K562 (cell line): ENCODE results near the gene PSD2. TPM values are rescaled to one million over a fixed set of nuclear protein-coding genes. Genes with fewer than 3 reads are reported as not detected.

ENCODE experiments used
- ATAC-seq: fragments of 200-7000 bp; cut with Tn5 transposase; 3 replicates; pipeline ENCODE4 v1.9.1; 2020; ENCODE audit warnings: moderate library complexity
- BruUV-seq: library from RNA; stranded (reverse); fragments of 400-500 nt; replicated peaks from 2 replicates; lab custom pipeline; 2021; lab: Mats Ljungman, UMichigan
- CTCF ChIA-PET: fragments of 300-600 bp; formaldehyde crosslinking; extraction: SDS; loops from one replicate; lab custom pipeline; 2021; ENCODE audit warnings: low intra/inter-chr PET ratio; lab: Yijun Ruan, JAX
- POLR2A ChIA-PET: fragments of 300-600, 350-650 bp; sonication (Branson Sonifier 250); formaldehyde crosslinking; extraction: SDS; loops from one replicate; lab custom pipeline; 2021; ENCODE audit warnings: antibody characterized with exemption, inconsistent platforms; lab: Yijun Ruan, JAX
- DNase-seq, 4 experiments: peaks; one replicate each; pipeline versions ENCODE4 v3.0.0 to v3.0.0-alpha.2; 2011 to 2018; ENCODE audit warnings: low spot score in 3 of 4, mixed read lengths in 3 of 4; ENCODE audit errors: extremely low read depth in 1 of 4
- FAIRE-seq: peaks from 2 replicates; lab custom pipeline; 2011; peaks lifted over from hg19 to GRCh38; lab: Jason Lieb, UNC
- H2AFZ ChIP-seq: 2 replicates; pipeline ENCODE4 v1.6.0; 2011; ENCODE audit warnings: low read depth, low read length, control low read depth, inconsistent platforms
- H3K27ac ChIP-seq: fragments of 200-600 bp; 3 replicates; pipeline ENCODE4 v1.8.0; 2011; ENCODE audit warnings: low read depth, mild to moderate bottlenecking, control low read depth, inconsistent platforms, low read length, moderate library complexity, mixed read lengths; ENCODE audit errors: extremely low read depth
- H3K27me3 ChIP-seq, 2 experiments: fragments of 300-600 bp in 1 of 2; 2 replicates in 1 of 2; 3 replicates in 1 of 2; pipeline versions ENCODE4 v1.6.0 to v1.8.0; 2011; ENCODE audit warnings: inconsistent platforms in 2 of 2, low read length in 2 of 2, mild to moderate bottlenecking in 1 of 2, mixed read lengths in 1 of 2, moderate library complexity in 1 of 2; ENCODE audit not compliant: control insufficient read depth in 2 of 2, insufficient read depth in 2 of 2
- H3K36me3 ChIP-seq: fragments of 300-600 bp; 3 replicates; pipeline ENCODE4 v1.8.0; 2011; ENCODE audit warnings: mild to moderate bottlenecking, low read length, inconsistent platforms; ENCODE audit not compliant: control insufficient read depth, insufficient read depth
- H3K4me1 ChIP-seq, 2 experiments: fragments of 200-600 bp in 1 of 2; replicated peaks in 1 of 2; 2 replicates in 1 of 2; 3 replicates in 1 of 2; pipeline versions ENCODE4 v1.5.1 to v1.8.0; 2011; ENCODE audit warnings: inconsistent platforms in 2 of 2, low read length in 2 of 2, mild to moderate bottlenecking in 1 of 2, mixed read lengths in 1 of 2, moderate library complexity in 1 of 2; ENCODE audit not compliant: control insufficient read depth in 2 of 2, insufficient read depth in 2 of 2
- H3K4me2 ChIP-seq: 2 replicates; pipeline ENCODE4 v1.6.1; 2011; ENCODE audit warnings: low read length, control low read depth, inconsistent platforms, mixed read lengths; ENCODE audit not compliant: insufficient read depth
- H3K4me3 ChIP-seq: fragments of 200-600 bp; sonication (generic), shearing (Covaris generic); 2 replicates; pipeline ENCODE4 v1.5.1; 2016; ENCODE audit warnings: control low read depth, inconsistent platforms
- H3K79me2 ChIP-seq: fragments of 200-600 bp; 3 replicates; pipeline ENCODE4 v1.8.0; 2011; ENCODE audit warnings: low read length, inconsistent platforms; ENCODE audit not compliant: control insufficient read depth, insufficient read depth
- H3K9ac ChIP-seq, 2 experiments: 2 replicates each; pipeline versions ENCODE4 v1.6.0 to v1.6.1; 2011; ENCODE audit warnings: low read depth in 2 of 2, low read length in 2 of 2, control low read depth in 1 of 2, inconsistent platforms in 1 of 2, mild to moderate bottlenecking in 1 of 2, mixed read lengths in 1 of 2; ENCODE audit not compliant: insufficient read depth in 1 of 2
- H3K9me1 ChIP-seq: one replicate; pipeline ENCODE4 v1.6.0; 2011; ENCODE audit warnings: inconsistent platforms, mild to moderate bottlenecking, low read length, moderate library complexity; ENCODE audit not compliant: control insufficient read depth, insufficient read depth
- H3K9me3 ChIP-seq: replicated peaks from 2 replicates; pipeline ENCODE4 v1.5.1; 2011; ENCODE audit warnings: low read depth, low read length, inconsistent platforms; ENCODE audit not compliant: control insufficient read depth, insufficient read depth
- H4K20me1 ChIP-seq: replicated peaks from 2 replicates; pipeline ENCODE4 v1.6.1; 2011; ENCODE audit warnings: low read length, inconsistent platforms, mixed read lengths; ENCODE audit not compliant: control insufficient read depth, insufficient read depth
- ATF7 ChIP-seq: fragments of 450-650 bp; IDR thresholded peaks from 2 replicates; pipeline ENCODE4 v1.7.1; 2014; ENCODE audit warnings: mild to moderate bottlenecking, moderate library complexity
- BRCA1 ChIP-seq, 2 experiments: fragments of 450-650 bp in 1 of 2; sonication (generic) in 1 of 2; formaldehyde crosslinking in 1 of 2; IDR thresholded peaks; 2 replicates each; pipeline versions ENCODE4 v1.5.0 to v1.6.1; 2017 to 2020; ENCODE audit warnings: mild to moderate bottlenecking in 1 of 2, missing genetic modification reagents in 1 of 2
- EP400 ChIP-seq: fragments of 450-650 bp; IDR thresholded peaks from 2 replicates; pipeline ENCODE4 v1.6.1; 2017; ENCODE audit warnings: antibody characterized with exemption, mild to moderate bottlenecking, moderate library complexity
- GMEB1 ChIP-seq: fragments of 250-450 bp; sonication (Bioruptor Pico); IDR thresholded peaks from 2 replicates; pipeline ENCODE4 v1.4.0; 2020; ENCODE audit warnings: mild to moderate bottlenecking
- HEY1 ChIP-seq: fragments of 250-450 bp; sonication (Bioruptor Pico); IDR thresholded peaks from 2 replicates; pipeline ENCODE4 v1.5.0; 2020; ENCODE audit warnings: mild to moderate bottlenecking, moderate library complexity, borderline replicate concordance
- JUNB ChIP-seq: fragments of 450-650 bp; formaldehyde crosslinking; conservative IDR thresholded peaks from 2 replicates; pipeline ENCODE4 v1.4.0; 2020; ENCODE audit warnings: mild to moderate bottlenecking
- SMC3 ChIP-seq: conservative IDR thresholded peaks from 2 replicates; pipeline ENCODE4 v1.6.1; 2011; ENCODE audit warnings: low read depth, low read length, improper control_type of control experiment; ENCODE audit not compliant: insufficient read depth
- SRSF3 ChIP-seq: fragments of 200-400 bp; formaldehyde crosslinking; IDR thresholded peaks from 2 replicates; pipeline ENCODE4 v1.6.1; 2016; ENCODE audit warnings: mild to moderate bottlenecking, low read length, moderate library complexity; ENCODE audit not compliant: insufficient read depth
- TARDBP ChIP-seq: fragments of 450-650 bp; IDR thresholded peaks from 2 replicates; pipeline ENCODE4 v1.6.1; 2016
- ZBTB11 ChIP-seq, 3 experiments: fragments of 200-800 bp in 1 of 3; fragments of 250-450 bp in 1 of 3; fragments of 450-650 bp in 1 of 3; sonication (Bioruptor Pico) in 1 of 3; sonication (Bioruptor generic) in 1 of 3; formaldehyde crosslinking in 1 of 3; IDR thresholded peaks; 2 replicates each; pipeline versions ENCODE4 v1.6.1 to v1.8.0; 2016 to 2022; ENCODE audit warnings: mild to moderate bottlenecking in 2 of 3, missing genetic modification characterization in 2 of 3, missing compliant biosample characterization in 1 of 3, moderate library complexity in 1 of 3
- ZNF57 ChIP-seq: fragments of 450-650 bp; formaldehyde crosslinking; IDR thresholded peaks from 2 replicates; pipeline ENCODE4 v1.4.0; 2020; ENCODE audit warnings: mild to moderate bottlenecking, moderate library complexity
- WGBS: fragments of 100-300 bp; shearing (Covaris generic); methylation state at CpG from one replicate; pipeline ENCODE4 v1.1.6; 2016; ENCODE audit warnings: low coverage, mixed read lengths; ENCODE audit not compliant: insufficient coverage; ENCODE audit errors: missing lambda C conversion rate; 5-methylcytosine and 5-hydroxymethylcytosine counted together
- in situ Hi-C: fragments of 300-500 bp; cut with MboI; formaldehyde crosslinking; loops from 4 replicates; pipeline ENCODE4 v1.15.0; 2018; ENCODE audit warnings: inconsistent platforms, mixed read lengths
- intact Hi-C: fragments of 100-400 bp; cut with micrococcal nuclease; formaldehyde crosslinking; loops from 2 replicates; pipeline ENCODE4 v1.14.2; 2022
- polyA plus RNA-seq, 8 experiments: library from polyadenylated mRNA; depleted of rRNA in 4 of 8; stranded (reverse) in 5 of 8; unstranded in 3 of 8; fragments of >200 nt; fragmentation: Nextera tagmentation in 2 of 8; fragmentation: Illumina TruSeq in 1 of 8; extraction: Ambion mirVana in 2 of 8; extraction: Trizol in 1 of 8; gene quantifications; 2 replicates each; pipeline versions ENCODE4 v1.2.1 to v1.2.3, GENCODE V29; 2011 to 2014; ENCODE audit warnings: inconsistent platforms in 1 of 8, missing spikeins in 1 of 8
- total RNA-seq, 7 experiments: library from RNA; depleted of rRNA in 6 of 7; stranded (reverse); fragments of >200 nt in 6 of 7; fragmentation: Illumina TruSeq in 2 of 7; extraction: Trizol in 2 of 7; gene quantifications; 2 replicates each; pipeline versions ENCODE4 v1.2.1 to v1.2.3, GENCODE V29; 2011 to 2021; ENCODE audit warnings: low replicate concordance in 1 of 7

The PSD2 gene
- total and polyA plus RNA-seq, 9 of the 15 experiments (the other 6 are each of a cell fraction or from before 2014, with no cell fraction given), result 0.01 to 0.09 (median 0.04) TPM; not detected in 4

- no peak for TF ChIP-seq ZBTB11 (CRISPR knock-in tag; IDR thresholded peaks at IDR 0.05)
Observed at GRCh38 chr5:139799359-139799758, 3.8 kb downstream of the PSD2 start (continued).

- H4K20me1 ChIP-seq, result peaks cover 17% of the 10 kb centered on the region
- ChIA-PET POLR2A (no interaction called here), CTCF (no interaction called here)
- intact Hi-C loops, result no loop called here
- H3K4me1 ChIP-seq, result peaks cover 0 to 3% of the 10 kb centered on the region in 2 experiments; a peak in 1 of 5 replicates
- BruUV-seq, result no TSS peak
- peaks cover 0 to 57% of the 10 kb centered on the region in 2 experiments; a peak in 3 of 5 replicates for H3K27me3 ChIP-seq
- no peak overlapping the region for H3K9ac ChIP-seq
- no peak for DNase-seq
- no peak overlapping the region for H3K4me2 ChIP-seq
- ATAC-seq, result no peak
- FAIRE-seq, result no peak
- H3K9me3 ChIP-seq, result no peaks in the 10 kb centered on the region
- H3K9me1 ChIP-seq, result peaks cover 6% of the 10 kb centered on the region
- H3K36me3 ChIP-seq, result no peaks in the 10 kb centered on the region
- H3K4me3 ChIP-seq, result no peak overlapping the region
- no peaks in the 10 kb centered on the region for H3K79me2 ChIP-seq
- WGBS, result 0% methylated on average over 2 of the region's 2 CpGs
- H2AFZ ChIP-seq, result no peak overlapping the region
- H3K27ac ChIP-seq, result no peak overlapping the region
- in situ Hi-C loops, result no loop called here
- TF ChIP-seq SRSF3 (no peak), ATF7 (no peak), GMEB1 (CRISPR knock-in tag) (no peak), BRCA1 (IDR thresholded peaks at IDR 0.05) (no peak), BRCA1 (CRISPR knock-in tag; IDR thresholded peaks at IDR 0.05) (no peak), EP400 (no peak), SMC3 (no peak), JUNB (no peak), HEY1 (CRISPR knock-in tag) (no peak), TARDBP (no peak), ZNF57 (CRISPR knock-in tag) (no peak)
Observed at GRCh38 chr5:139803978-139804377, 8.4 kb downstream of the PSD2 start.
